A549 (cell line): ENCODE data around the gene SIGMAR1. TPM values are rescaled to one million over a fixed set of nuclear protein-coding genes. Genes with fewer than 3 reads are reported as not detected.

Experiments used
- ATAC-seq, 2 experiments: fragments of 200-7000 bp in 1 of 2; fragments of >200 bp in 1 of 2; cut with Nextera tagmentation in 1 of 2; cut with Tn5 transposase in 1 of 2; 3 replicates each; pipeline versions ENCODE4 v1.8.0 to v1.9.1; 2018 to 2020; ENCODE audit warnings: mild to moderate bottlenecking in 1 of 2, moderate library complexity in 1 of 2
- CTCF ChIA-PET: fragments of 300-600 bp; sonication (Branson Sonifier 250); formaldehyde crosslinking; extraction: SDS; loops from one replicate; lab custom pipeline; 2021; ENCODE audit warnings: antibody characterized with exemption, inconsistent platforms; lab: Yijun Ruan, JAX
- POLR2A ChIA-PET: fragments of 350-600 bp; formaldehyde crosslinking; extraction: SDS; loops from one replicate; lab custom pipeline; 2021; ENCODE audit warnings: antibody characterized with exemption, inconsistent platforms; lab: Yijun Ruan, JAX
- DNase-seq, 2 experiments: peaks; one replicate each; pipeline versions ENCODE4 v3.0.0 to v3.0.0-alpha.2; 2011 to 2016; ENCODE audit warnings: low read depth in 1 of 2, low spot score in 1 of 2
- FAIRE-seq: peaks from 2 replicates; lab custom pipeline; 2011; peaks lifted over from hg19 to GRCh38; lab: Jason Lieb, UNC
- H3K27ac ChIP-seq, 2 experiments: fragments of >200 bp; sonication (Bioruptor Twin); formaldehyde crosslinking; 3 replicates each; pipeline ENCODE4 v1.5.1; 2016 to 2017
- H3K4me1 ChIP-seq: fragments of >200 bp; sonication (Bioruptor Twin); formaldehyde crosslinking; 3 replicates; pipeline ENCODE4 v1.6.1; 2016
- H3K4me2 ChIP-seq: fragments of >200 bp; sonication (Bioruptor Twin); formaldehyde crosslinking; 3 replicates; pipeline ENCODE4 v1.6.1; 2016
- H3K4me3 ChIP-seq: fragments of >200 bp; sonication (Bioruptor Twin); formaldehyde crosslinking; 3 replicates; pipeline ENCODE4 v1.5.1; 2016
- H3K9me3 ChIP-seq: fragments of >200 bp; sonication (Bioruptor Twin); formaldehyde crosslinking; 3 replicates; pipeline ENCODE4 v1.6.1; 2016
- CHD2 ChIP-seq: fragments of 150-350 bp; IDR thresholded peaks from 2 replicates; pipeline ENCODE4 v1.6.1; 2014; ENCODE audit warnings: low read length; ENCODE audit not compliant: partially characterized antibody
- EHMT2 ChIP-seq: fragments of 200-600 bp; sonication (generic); IDR thresholded peaks from 2 replicates; pipeline ENCODE4 v1.6.1; 2016; ENCODE audit warnings: antibody characterized with exemption, low read depth, mild to moderate bottlenecking, moderate library complexity
- ESRRA ChIP-seq: fragments of 150-350 bp; IDR thresholded peaks from 2 replicates; pipeline ENCODE4 v1.6.1; 2014; ENCODE audit warnings: mild to moderate bottlenecking, low read length, borderline replicate concordance
- HDAC2 ChIP-seq: fragments of 200-600 bp; sonication (generic); IDR thresholded peaks from 2 replicates; pipeline ENCODE4 v1.6.1; 2016
- HEYL ChIP-seq: fragments of 250-450 bp; sonication (Bioruptor Pico); IDR thresholded peaks from 2 replicates; pipeline ENCODE4 v1.8.0; 2021; ENCODE audit warnings: mild to moderate bottlenecking, moderate library complexity
- HOXB5 ChIP-seq: fragments of 250-450 bp; sonication (Bioruptor Pico); IDR thresholded peaks from 2 replicates; pipeline ENCODE4 v1.5.0; 2020; ENCODE audit warnings: mild to moderate bottlenecking, moderate library complexity
- JUN ChIP-seq, 2 experiments: fragments of >200 bp; sonication (Bioruptor Twin); formaldehyde crosslinking; IDR thresholded peaks; 2 replicates in 1 of 2; 3 replicates in 1 of 2; pipeline ENCODE4 v1.6.1; 2016 to 2017
- MAFK ChIP-seq: fragments of 450-650 bp; IDR thresholded peaks from 2 replicates; pipeline ENCODE4 v1.6.1; 2014; ENCODE audit not compliant: partially characterized antibody
- POLR2A ChIP-seq: IDR thresholded peaks from 2 replicates; pipeline ENCODE4 v1.6.1; 2012; ENCODE audit warnings: mild to moderate bottlenecking, low read length
- RFX5 ChIP-seq: fragments of 450-650 bp; IDR thresholded peaks from 2 replicates; pipeline ENCODE4 v1.7.1; 2014; ENCODE audit warnings: antibody characterized with exemption, mild to moderate bottlenecking, moderate library complexity
- RNF2 ChIP-seq: fragments of 200-600 bp; sonication (generic); IDR thresholded peaks from 2 replicates; pipeline ENCODE4 v1.6.1; 2016; ENCODE audit warnings: low read depth, mild to moderate bottlenecking, antibody characterized with exemption, moderate library complexity, borderline replicate concordance
- SREBF2 ChIP-seq: fragments of 450-650 bp; IDR thresholded peaks from 2 replicates; pipeline ENCODE4 v1.6.1; 2014; ENCODE audit warnings: mild to moderate bottlenecking, moderate library complexity
- TFCP2L1 ChIP-seq: fragments of 250-450 bp; sonication (Bioruptor Pico); IDR thresholded peaks from 2 replicates; pipeline ENCODE4 v1.5.0; 2021; ENCODE audit warnings: mild to moderate bottlenecking
- ZC3H11A ChIP-seq: fragments of 450-650 bp; IDR thresholded peaks from 2 replicates; pipeline ENCODE4 v1.6.1; 2014; ENCODE audit warnings: antibody characterized with exemption, mild to moderate bottlenecking
- ZNF302 ChIP-seq: fragments of 250-450 bp; sonication (Bioruptor Pico); IDR thresholded peaks from 2 replicates; pipeline ENCODE4 v1.9.0; 2021; ENCODE audit warnings: inconsistent platforms, mild to moderate bottlenecking, moderate library complexity
- WGBS: methylation state at CpG from one replicate; pipeline ENCODE4 v1.1.6; 2017; ENCODE audit errors: missing lambda C conversion rate; 5-methylcytosine and 5-hydroxymethylcytosine counted together
- polyA plus RNA-seq, 4 experiments: library from polyadenylated mRNA; depleted of rRNA in 3 of 4; stranded (reverse); fragments of >200 nt; fragmentation: RNase III in 1 of 4; extraction: RNeasy Plus Mini Kit Qiagen cat#74134 plus additional on column Dnase treatment in 1 of 4; gene quantifications; 2 replicates in 3 of 4; 3 replicates in 1 of 4; pipeline ENCODE4 v1.2.3, GENCODE V29; 2011 to 2017
- TF ChIP-seq, protein P1 (sequence below): fragments of >200 bp; sonication (Bioruptor Twin); formaldehyde crosslinking; IDR thresholded peaks from 2 replicates; pipeline ENCODE4 v1.6.1; 2016
- TF ChIP-seq, protein P2 (sequence below): fragments of >200 bp; sonication (Bioruptor Twin); formaldehyde crosslinking; IDR thresholded peaks from 3 replicates; pipeline ENCODE4 v1.6.1; 2016
- TF ChIP-seq, protein P3 (sequence below): IDR thresholded peaks from 2 replicates; pipeline ENCODE4 v1.6.1; 2012
- TF ChIP-seq, protein P4 (sequence below): fragments of 200-600 bp; sonication (generic); IDR thresholded peaks from 2 replicates; pipeline ENCODE4 v1.6.1; 2016; ENCODE audit warnings: antibody characterized with exemption, mild to moderate bottlenecking, moderate library complexity
- TF ChIP-seq, protein P5 (sequence below): fragments of >200 bp; sonication (Bioruptor Twin); formaldehyde crosslinking; IDR thresholded peaks from 3 replicates; pipeline ENCODE4 v1.5.1; 2016

Gene SIGMAR1
- polyA plus RNA-seq, 2 of the 4 experiments (the other 2 are of a cell fraction) = 64.6 to 150 TPM

DNA sequence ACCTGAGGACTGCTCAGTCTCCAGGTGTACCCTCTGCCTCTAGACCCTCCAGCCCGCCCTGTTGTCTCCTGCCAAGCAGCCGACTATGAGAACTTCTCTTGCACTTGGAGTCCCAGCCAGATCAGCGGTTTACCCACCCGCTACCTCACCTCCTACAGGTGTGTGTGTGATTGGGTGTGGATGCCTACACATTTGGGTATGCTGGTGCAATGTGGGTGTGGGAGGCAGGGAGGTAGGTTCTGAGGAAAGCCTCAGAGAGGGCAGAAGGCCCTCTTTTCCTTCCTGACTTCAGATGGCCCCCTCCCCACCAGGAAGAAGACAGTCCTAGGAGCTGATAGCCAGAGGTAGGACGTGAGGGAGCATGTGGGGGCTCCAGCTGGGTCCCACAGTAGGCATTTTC, 19.4 kb upstream of the SIGMAR1 start:
- ATAC-seq (no peak), DNase-seq (no peak), FAIRE-seq (no peak)
- ChIA-PET CTCF (interaction anchor here (1.0 to 12.1 kb wide), 3 partner anchors 8 to 45 kb away, joined by 5 to 288 read pairs (median 21); partner anchors contain the start of genes GALT, IL11RA and SIGMAR1), POLR2A (no interaction called here)
- Histone ChIP-seq H3K4me2 (no peak overlapping the region), H3K27ac (no peak overlapping the region), H3K4me3 (no peak overlapping the region), H3K9me3 (no peaks in the 10 kb centered on the region), H3K4me1 (peaks cover 9% of the 10 kb centered on the region)
- WGBS = 70% methylated on average over 5 of the region's 5 CpGs
- TF ChIP-seq, protein P1, sequence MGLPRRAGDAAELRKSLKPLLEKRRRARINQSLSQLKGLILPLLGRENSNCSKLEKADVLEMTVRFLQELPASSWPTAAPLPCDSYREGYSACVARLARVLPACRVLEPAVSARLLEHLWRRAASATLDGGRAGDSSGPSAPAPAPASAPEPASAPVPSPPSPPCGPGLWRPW = no peak
- TF ChIP-seq RFX5 (no peak), EHMT2 (no peak), MAFK (no peak), CHD2 (no peak)
- TF ChIP-seq, protein P2, sequence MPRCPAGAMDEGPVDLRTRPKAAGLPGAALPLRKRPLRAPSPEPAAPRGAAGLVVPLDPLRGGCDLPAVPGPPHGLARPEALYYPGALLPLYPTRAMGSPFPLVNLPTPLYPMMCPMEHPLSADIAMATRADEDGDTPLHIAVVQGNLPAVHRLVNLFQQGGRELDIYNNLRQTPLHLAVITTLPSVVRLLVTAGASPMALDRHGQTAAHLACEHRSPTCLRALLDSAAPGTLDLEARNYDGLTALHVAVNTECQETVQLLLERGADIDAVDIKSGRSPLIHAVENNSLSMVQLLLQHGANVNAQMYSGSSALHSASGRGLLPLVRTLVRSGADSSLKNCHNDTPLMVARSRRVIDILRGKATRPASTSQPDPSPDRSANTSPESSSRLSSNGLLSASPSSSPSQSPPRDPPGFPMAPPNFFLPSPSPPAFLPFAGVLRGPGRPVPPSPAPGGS = no peak

DNA sequence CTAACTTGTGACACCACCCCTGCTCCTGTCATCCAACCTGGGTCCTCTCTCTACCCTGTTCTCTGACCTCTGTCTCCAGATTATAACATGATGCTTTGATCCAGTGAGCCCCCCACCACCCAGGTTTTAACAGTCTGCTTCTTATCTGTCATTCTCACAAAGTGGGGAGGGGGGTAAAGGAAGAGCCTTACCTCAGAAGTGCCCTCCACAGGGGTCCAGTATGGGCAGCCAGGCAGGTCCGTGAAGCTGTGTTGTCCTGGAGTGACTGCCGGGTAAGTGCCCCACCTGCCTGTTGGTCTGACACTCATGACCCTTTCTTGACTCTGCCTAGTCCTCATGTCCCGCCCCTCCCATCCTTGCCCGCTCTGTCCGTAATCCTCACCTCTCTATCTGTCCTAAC, 17.8 kb upstream of the SIGMAR1 start:
- 91% methylated on average over 4 of the region's 5 CpGs for WGBS
- FAIRE-seq (no peak), DNase-seq (no peak), ATAC-seq (no peak)
- TF ChIP-seq, protein P2 = no peak
- TF ChIP-seq RFX5 (no peak), HEYL (CRISPR knock-in tag) (no peak), HDAC2 (no peak), RNF2 (no peak), CHD2 (no peak), ZC3H11A (no peak)
- TF ChIP-seq, protein P3, sequence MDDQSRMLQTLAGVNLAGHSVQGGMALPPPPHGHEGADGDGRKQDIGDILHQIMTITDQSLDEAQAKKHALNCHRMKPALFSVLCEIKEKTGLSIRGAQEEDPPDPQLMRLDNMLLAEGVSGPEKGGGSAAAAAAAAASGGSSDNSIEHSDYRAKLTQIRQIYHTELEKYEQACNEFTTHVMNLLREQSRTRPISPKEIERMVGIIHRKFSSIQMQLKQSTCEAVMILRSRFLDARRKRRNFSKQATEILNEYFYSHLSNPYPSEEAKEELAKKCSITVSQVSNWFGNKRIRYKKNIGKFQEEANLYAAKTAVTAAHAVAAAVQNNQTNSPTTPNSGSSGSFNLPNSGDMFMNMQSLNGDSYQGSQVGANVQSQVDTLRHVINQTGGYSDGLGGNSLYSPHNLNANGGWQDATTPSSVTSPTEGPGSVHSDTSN = no peak
- CTCF ChIA-PET = interaction anchor here (0.6 to 12.1 kb wide), 5 partner anchors 9 to 135 kb away, joined by 3 to 288 read pairs (median 3); partner anchors contain the start of genes CNTFR, GALT, IL11RA and SIGMAR1
- POLR2A ChIA-PET = interaction anchor here (0.7 kb wide), 1 partner anchor 16 kb away, joined by 6 read pairs; no protein-coding TSS in a partner anchor
- no peak overlapping the region for H3K27ac ChIP-seq
- H3K4me1 ChIP-seq = peaks cover 17% of the 10 kb centered on the region
- H3K9me3 ChIP-seq = no peaks in the 10 kb centered on the region
- no peak overlapping the region for H3K4me3 ChIP-seq
- H3K4me2 ChIP-seq = no peak overlapping the region

DNA sequence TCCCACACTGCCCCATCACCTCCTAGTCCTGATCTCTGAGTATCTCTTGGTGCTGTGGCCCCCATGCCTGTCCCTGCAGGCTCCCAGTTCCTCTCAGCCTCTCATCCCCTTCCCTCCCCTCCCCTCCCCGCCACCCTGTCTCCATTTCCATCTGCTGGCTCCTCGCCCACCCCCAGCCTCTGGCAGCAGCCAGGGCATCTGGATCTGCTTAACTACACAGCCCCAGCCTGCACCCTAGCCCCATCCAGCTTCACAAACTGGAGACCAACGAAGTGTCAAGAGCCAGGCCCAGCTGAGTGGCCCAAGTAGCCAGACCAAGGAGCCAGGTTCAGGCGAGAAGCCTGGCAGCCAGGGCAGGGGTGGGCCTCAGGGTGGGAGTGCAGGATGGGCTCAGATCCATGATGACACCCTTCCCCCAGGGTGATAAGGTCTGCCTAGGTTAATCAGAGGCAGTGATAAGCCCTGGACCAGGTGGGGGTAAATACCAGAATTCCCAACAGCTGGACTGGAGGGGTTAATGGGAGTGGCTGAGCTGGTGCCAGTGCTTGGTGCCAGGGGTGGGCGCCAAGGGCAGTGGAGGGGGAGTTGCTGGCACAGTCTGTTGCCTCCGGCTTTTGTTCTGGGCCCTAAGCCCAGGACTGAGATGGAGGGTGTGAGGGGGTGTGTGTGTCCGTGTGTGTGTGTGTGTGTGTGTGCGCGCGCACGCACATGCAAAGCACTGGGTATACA, 16.9 kb upstream of the SIGMAR1 start:
- Histone ChIP-seq H3K4me3 (no peak overlapping the region), H3K9me3 (no peaks in the 10 kb centered on the region), H3K4me1 (peaks cover 17% of the 10 kb centered on the region), H3K4me2 (no peak overlapping the region), H3K27ac (no peak overlapping the region)
- no peak for TF ChIP-seq ESRRA
- TF ChIP-seq, protein P4, sequence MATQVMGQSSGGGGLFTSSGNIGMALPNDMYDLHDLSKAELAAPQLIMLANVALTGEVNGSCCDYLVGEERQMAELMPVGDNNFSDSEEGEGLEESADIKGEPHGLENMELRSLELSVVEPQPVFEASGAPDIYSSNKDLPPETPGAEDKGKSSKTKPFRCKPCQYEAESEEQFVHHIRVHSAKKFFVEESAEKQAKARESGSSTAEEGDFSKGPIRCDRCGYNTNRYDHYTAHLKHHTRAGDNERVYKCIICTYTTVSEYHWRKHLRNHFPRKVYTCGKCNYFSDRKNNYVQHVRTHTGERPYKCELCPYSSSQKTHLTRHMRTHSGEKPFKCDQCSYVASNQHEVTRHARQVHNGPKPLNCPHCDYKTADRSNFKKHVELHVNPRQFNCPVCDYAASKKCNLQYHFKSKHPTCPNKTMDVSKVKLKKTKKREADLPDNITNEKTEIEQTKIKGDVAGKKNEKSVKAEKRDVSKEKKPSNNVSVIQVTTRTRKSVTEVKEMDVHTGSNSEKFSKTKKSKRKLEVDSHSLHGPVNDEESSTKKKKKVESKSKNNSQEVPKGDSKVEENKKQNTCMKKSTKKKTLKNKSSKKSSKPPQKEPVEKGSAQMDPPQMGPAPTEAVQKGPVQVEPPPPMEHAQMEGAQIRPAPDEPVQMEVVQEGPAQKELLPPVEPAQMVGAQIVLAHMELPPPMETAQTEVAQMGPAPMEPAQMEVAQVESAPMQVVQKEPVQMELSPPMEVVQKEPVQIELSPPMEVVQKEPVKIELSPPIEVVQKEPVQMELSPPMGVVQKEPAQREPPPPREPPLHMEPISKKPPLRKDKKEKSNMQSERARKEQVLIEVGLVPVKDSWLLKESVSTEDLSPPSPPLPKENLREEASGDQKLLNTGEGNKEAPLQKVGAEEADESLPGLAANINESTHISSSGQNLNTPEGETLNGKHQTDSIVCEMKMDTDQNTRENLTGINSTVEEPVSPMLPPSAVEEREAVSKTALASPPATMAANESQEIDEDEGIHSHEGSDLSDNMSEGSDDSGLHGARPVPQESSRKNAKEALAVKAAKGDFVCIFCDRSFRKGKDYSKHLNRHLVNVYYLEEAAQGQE = no peak
- TF ChIP-seq ZNF302 = no peak
- TF ChIP-seq SREBF2 = no peak
- TF ChIP-seq TFCP2L1 (CRISPR knock-in tag) = no peak
- TF ChIP-seq, protein P5, sequence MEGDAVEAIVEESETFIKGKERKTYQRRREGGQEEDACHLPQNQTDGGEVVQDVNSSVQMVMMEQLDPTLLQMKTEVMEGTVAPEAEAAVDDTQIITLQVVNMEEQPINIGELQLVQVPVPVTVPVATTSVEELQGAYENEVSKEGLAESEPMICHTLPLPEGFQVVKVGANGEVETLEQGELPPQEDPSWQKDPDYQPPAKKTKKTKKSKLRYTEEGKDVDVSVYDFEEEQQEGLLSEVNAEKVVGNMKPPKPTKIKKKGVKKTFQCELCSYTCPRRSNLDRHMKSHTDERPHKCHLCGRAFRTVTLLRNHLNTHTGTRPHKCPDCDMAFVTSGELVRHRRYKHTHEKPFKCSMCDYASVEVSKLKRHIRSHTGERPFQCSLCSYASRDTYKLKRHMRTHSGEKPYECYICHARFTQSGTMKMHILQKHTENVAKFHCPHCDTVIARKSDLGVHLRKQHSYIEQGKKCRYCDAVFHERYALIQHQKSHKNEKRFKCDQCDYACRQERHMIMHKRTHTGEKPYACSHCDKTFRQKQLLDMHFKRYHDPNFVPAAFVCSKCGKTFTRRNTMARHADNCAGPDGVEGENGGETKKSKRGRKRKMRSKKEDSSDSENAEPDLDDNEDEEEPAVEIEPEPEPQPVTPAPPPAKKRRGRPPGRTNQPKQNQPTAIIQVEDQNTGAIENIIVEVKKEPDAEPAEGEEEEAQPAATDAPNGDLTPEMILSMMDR = no peak
- TF ChIP-seq POLR2A = no peak
- no peak for TF ChIP-seq JUN (IDR thresholded peaks at IDR 0.05)
- no peak for TF ChIP-seq HOXB5 (CRISPR knock-in tag)
- FAIRE-seq (no peak), DNase-seq (no peak), ATAC-seq (no peak)
- WGBS = 71% methylated on average over 9 of the region's 11 CpGs
- CTCF ChIA-PET = interaction anchor here (1.0 to 22.6 kb wide), 3 partner anchors 7 to 17 kb away, joined by 3 to 288 read pairs (median 107); partner anchors contain the start of genes CCL27 and SIGMAR1
- POLR2A ChIA-PET = no interaction called here
